CD4-positive, alpha-beta T cell treated with Interleukin-6 at 100 ng/mL for 8 hours (primary cell): ENCODE measurements around the gene TP53RK.

Source experiments
- DNase-seq: peaks from one replicate; pipeline ENCODE4 v3.0.0-alpha.2; 2020; ENCODE audit warnings: mixed read lengths, low spot score

TP53RK gene

GRCh38 chr20:46706242-46706641 lies 17.0 kb upstream of the TP53RK start:
- DNase-seq, result no peak

GRCh38 chr20:46705378-46705729 lies 16.1 kb upstream of the TP53RK start:
- no peak for DNase-seq

- no peak for DNase-seq
Observed at GRCh38 chr20:46704714-46705377, 15.6 kb upstream of the TP53RK start.

GRCh38 chr20:46703435-46703834 lies 14.2 kb upstream of the TP53RK start:
- DNase-seq, result no peak

- no peak for DNase-seq
Observed at GRCh38 chr20:46702447-46703203, 13.4 kb upstream of the TP53RK start.

- no peak for DNase-seq
Observed at GRCh38 chr20:46701986-46702385, 12.7 kb upstream of the TP53RK start.

- no peak for DNase-seq
Observed at GRCh38 chr20:46701556-46701955, 12.3 kb upstream of the TP53RK start.

- no peak for DNase-seq
Observed at GRCh38 chr20:46701057-46701456, 11.8 kb upstream of the TP53RK start.

GRCh38 chr20:46700481-46700880 lies 11.2 kb upstream of the TP53RK start:
- DNase-seq, result no peak

- no peak for DNase-seq
Observed at GRCh38 chr20:46699651-46700359, 10.6 kb upstream of the TP53RK start.

GRCh38 chr20:46698788-46699187 lies 9.5 kb upstream of the TP53RK start:
- DNase-seq, result no peak

GRCh38 chr20:46696791-46697279 lies 7.6 kb upstream of the TP53RK start:
- no peak for DNase-seq

GRCh38 chr20:46695892-46696291 lies 6.6 kb upstream of the TP53RK start:
- DNase-seq, result no peak

- DNase-seq, result no peak
Observed at GRCh38 chr20:46694484-46694883, 5.2 kb upstream of the TP53RK start.

GRCh38 chr20:46691196-46691595 lies 2.0 kb upstream of the TP53RK start:
- DNase-seq, result no peak

GRCh38 chr20:46690219-46691106 lies 1.2 kb upstream of the TP53RK start:
- DNase-seq, result no peak

- no peak for DNase-seq
Observed at GRCh38 chr20:46689754-46690085, 476 bp upstream of the TP53RK start.

GRCh38 chr20:46688151-46689081 lies 828 bp downstream of the TP53RK start:
- DNase-seq, result no peak

GRCh38 chr20:46683939-46684750 lies 5.1 kb downstream of the TP53RK start:
- DNase-seq, result no peak

GRCh38 chr20:46683668-46683938 lies 5.6 kb downstream of the TP53RK start:
- no peak for DNase-seq
